ENCODE data around the gene MYO15B. TPM values are rescaled to one million over a fixed set of nuclear protein-coding genes. Genes with fewer than 3 reads are reported as not detected.
A peak's percentile ranks its signal among the peaks of the same experiment; 100 is the strongest.

The MYO15B gene
- 1 to 10 TPM; 2.9 to 5.9 (median 3.5) TPM for polyA plus RNA-seq (ENCODE audit: low read depth in 6 of 6)

GRCh38 chr17:75587675-75588595, at the start of gene MYO15B:
TSS of gene MYO15B (plus strand) at chr17:75587800. CDS start at chr17:75588058, 258 bp downstream.
- Mint-ChIP-seq H3K4me1 (peaks cover 5 to 21% (median 12%) of the 10 kb centered on the region in 3 donors), H3K36me3 (no peaks in the 10 kb centered on the region), H3K27ac (peak within 1 kb of the TSS in 5 of 6 donors; percentile 16 to 95 (median 51)), H3K27me3 (no peaks in the 10 kb centered on the region), H3K4me3 (peak within 1 kb of the TSS; percentile 78 to 94 (median 87)), H3K9me3 (no peaks in the 10 kb centered on the region)
- DNase-seq (peak; percentile 81), ATAC-seq (ENCODE audit: low read depth in 2 of 2) (peak; percentile 62 to 67)

- DNase-seq (no peak), ATAC-seq (ENCODE audit: low read depth in 2 of 2) (no peak)
- peaks cover 1 to 8% (median 5%) of the 10 kb centered on the region in 3 donors for H3K4me1 Mint-ChIP-seq
- no peaks in the 10 kb centered on the region for H3K9me3 Mint-ChIP-seq
- H3K27me3 Mint-ChIP-seq = no peaks in the 10 kb centered on the region
- H3K27ac Mint-ChIP-seq = peak overlapping the region in 2 of 6 donors; percentile 22 to 63
- H3K4me3 Mint-ChIP-seq = no peak overlapping the region
- H3K36me3 Mint-ChIP-seq = no peaks in the 10 kb centered on the region
These were observed 47.5 kb upstream of the MYO15B start for GRCh38 chr17:75539967-75540729.

- DNase-seq = no peak
- ATAC-seq (ENCODE audit: low read depth in 2 of 2) = no peak
- no peaks in the 10 kb centered on the region for H3K36me3 Mint-ChIP-seq
- no peaks in the 10 kb centered on the region for H3K9me3 Mint-ChIP-seq
- no peaks in the 10 kb centered on the region for H3K27me3 Mint-ChIP-seq
- peak overlapping the region in 1 of 6 donors; percentile 49 for H3K27ac Mint-ChIP-seq
- H3K4me1 Mint-ChIP-seq = peaks cover 0 to 3% (median 0%) of the 10 kb centered on the region in 3 donors
- no peak overlapping the region for H3K4me3 Mint-ChIP-seq
These were observed 46.6 kb upstream of the MYO15B start for GRCh38 chr17:75540923-75541503.

- Mint-ChIP-seq H3K4me3 (no peak overlapping the region), H3K4me1 (peaks cover 0 to 3% (median 0%) of the 10 kb centered on the region in 3 donors), H3K27ac (peak overlapping the region in 1 of 6 donors; percentile 8), H3K9me3 (no peaks in the 10 kb centered on the region), H3K27me3 (no peaks in the 10 kb centered on the region), H3K36me3 (no peaks in the 10 kb centered on the region)
- DNase-seq (no peak), ATAC-seq (ENCODE audit: low read depth in 2 of 2) (no peak)
These were observed 45.4 kb upstream of the MYO15B start for GRCh38 chr17:75542229-75542628.

- ATAC-seq (ENCODE audit: low read depth in 2 of 2) = no peak
- H3K9me3 Mint-ChIP-seq = no peaks in the 10 kb centered on the region
- peaks cover 0 to 3% (median 0%) of the 10 kb centered on the region in 3 donors for H3K4me1 Mint-ChIP-seq
- no peak for DNase-seq
- no peaks in the 10 kb centered on the region for H3K27me3 Mint-ChIP-seq
- no peaks in the 10 kb centered on the region for H3K36me3 Mint-ChIP-seq
- no peak overlapping the region for H3K4me3 Mint-ChIP-seq
- H3K27ac Mint-ChIP-seq = no peak overlapping the region
These were observed 44.8 kb upstream of the MYO15B start for GRCh38 chr17:75542728-75543336.

GRCh38 chr17:75544250-75544649, 43.4 kb upstream of the MYO15B start:
- Mint-ChIP-seq H3K27me3 (no peaks in the 10 kb centered on the region), H3K4me1 (peaks cover 0 to 3% (median 0%) of the 10 kb centered on the region in 3 donors), H3K27ac (peak overlapping the region in 1 of 6 donors; percentile 45), H3K36me3 (no peaks in the 10 kb centered on the region), H3K4me3 (no peak overlapping the region), H3K9me3 (no peaks in the 10 kb centered on the region)
- ATAC-seq (ENCODE audit: low read depth in 2 of 2) (no peak), DNase-seq (no peak)

GRCh38 chr17:75546181-75546580, 41.4 kb upstream of the MYO15B start:
- Mint-ChIP-seq H3K27me3 (no peaks in the 10 kb centered on the region), H3K4me1 (peaks cover 0 to 3% (median 0%) of the 10 kb centered on the region in 3 donors), H3K27ac (no peak overlapping the region), H3K4me3 (no peak overlapping the region), H3K36me3 (no peaks in the 10 kb centered on the region), H3K9me3 (no peaks in the 10 kb centered on the region)
- no peak for DNase-seq
- no peak for ATAC-seq (ENCODE audit: low read depth in 2 of 2)

GRCh38 chr17:75547091-75547490, 40.5 kb upstream of the MYO15B start:
- ATAC-seq (ENCODE audit: low read depth in 2 of 2) (no peak), DNase-seq (no peak)
- H3K36me3 Mint-ChIP-seq = no peaks in the 10 kb centered on the region
- H3K27me3 Mint-ChIP-seq = no peaks in the 10 kb centered on the region
- no peak overlapping the region for H3K27ac Mint-ChIP-seq
- no peak overlapping the region for H3K4me3 Mint-ChIP-seq
- no peaks in the 10 kb centered on the region for H3K9me3 Mint-ChIP-seq
- H3K4me1 Mint-ChIP-seq = peaks cover 0 to 1% (median 0%) of the 10 kb centered on the region in 3 donors

- H3K27ac Mint-ChIP-seq = no peak overlapping the region
- no peak for ATAC-seq (ENCODE audit: low read depth in 2 of 2)
- H3K4me3 Mint-ChIP-seq = no peak overlapping the region
- no peaks in the 10 kb centered on the region for H3K27me3 Mint-ChIP-seq
- H3K36me3 Mint-ChIP-seq = no peaks in the 10 kb centered on the region
- no peaks in the 10 kb centered on the region for H3K9me3 Mint-ChIP-seq
- DNase-seq = no peak
- no peaks in the 10 kb centered on the region for H3K4me1 Mint-ChIP-seq
These were observed 38.8 kb upstream of the MYO15B start for GRCh38 chr17:75548813-75549212.

GRCh38 chr17:75549246-75550138, 38.1 kb upstream of the MYO15B start:
- H3K4me3 Mint-ChIP-seq = no peak overlapping the region
- H3K27me3 Mint-ChIP-seq = no peaks in the 10 kb centered on the region
- H3K36me3 Mint-ChIP-seq = no peaks in the 10 kb centered on the region
- no peak for DNase-seq
- no peaks in the 10 kb centered on the region for H3K9me3 Mint-ChIP-seq
- no peak overlapping the region for H3K27ac Mint-ChIP-seq
- no peak for ATAC-seq (ENCODE audit: low read depth in 2 of 2)
- no peaks in the 10 kb centered on the region for H3K4me1 Mint-ChIP-seq

- H3K4me1 Mint-ChIP-seq = no peaks in the 10 kb centered on the region
- H3K36me3 Mint-ChIP-seq = no peaks in the 10 kb centered on the region
- H3K27me3 Mint-ChIP-seq = no peaks in the 10 kb centered on the region
- no peak for ATAC-seq (ENCODE audit: low read depth in 2 of 2)
- DNase-seq = no peak
- H3K27ac Mint-ChIP-seq = no peak overlapping the region
- no peak overlapping the region for H3K4me3 Mint-ChIP-seq
- no peaks in the 10 kb centered on the region for H3K9me3 Mint-ChIP-seq
These were observed 37.5 kb upstream of the MYO15B start for GRCh38 chr17:75550139-75550465.

GRCh38 chr17:75551266-75551665, 36.3 kb upstream of the MYO15B start:
- Mint-ChIP-seq H3K36me3 (no peaks in the 10 kb centered on the region), H3K27ac (no peak overlapping the region), H3K27me3 (no peaks in the 10 kb centered on the region), H3K4me1 (no peaks in the 10 kb centered on the region), H3K9me3 (no peaks in the 10 kb centered on the region), H3K4me3 (no peak overlapping the region)
- DNase-seq = no peak
- no peak for ATAC-seq (ENCODE audit: low read depth in 2 of 2)

All from naive B cell (primary cell).